NCI-H2171 treated with DMSO at 0.1 percent for 48 hours (cell line): Measurements from ENCODE around the gene OTOA.
"Not testable (repeated sequence)": the region's sequence is repeated elsewhere in the genome, so short reads cannot be mapped to it uniquely, and the experiment has no call there.

Experiments used
- DNase-seq: peaks from one replicate; lab custom pipeline; 2025; lab: John Stamatoyannopoulos, UW

Gene OTOA

DNA sequence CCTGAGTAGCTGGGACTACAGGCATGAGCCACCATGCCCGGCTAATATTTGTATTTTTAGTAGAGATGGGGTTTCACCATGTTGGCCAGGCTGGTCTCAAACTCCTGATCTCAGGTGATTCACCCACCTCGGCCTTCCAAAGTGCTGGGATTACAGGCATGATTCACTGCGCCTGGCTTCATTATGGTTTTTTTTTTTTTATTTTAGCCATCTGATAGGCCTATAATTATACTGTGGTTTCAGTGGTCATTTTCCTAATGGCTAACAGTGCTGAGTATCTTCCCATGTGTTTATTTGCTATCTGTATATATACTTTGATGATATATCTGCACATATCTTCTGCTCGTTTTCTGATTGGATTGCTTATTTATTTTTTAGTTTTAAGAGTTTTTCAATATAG, 10.7 kb downstream of the OTOA start:
- not testable (repeated sequence) for DNase-seq

DNA sequence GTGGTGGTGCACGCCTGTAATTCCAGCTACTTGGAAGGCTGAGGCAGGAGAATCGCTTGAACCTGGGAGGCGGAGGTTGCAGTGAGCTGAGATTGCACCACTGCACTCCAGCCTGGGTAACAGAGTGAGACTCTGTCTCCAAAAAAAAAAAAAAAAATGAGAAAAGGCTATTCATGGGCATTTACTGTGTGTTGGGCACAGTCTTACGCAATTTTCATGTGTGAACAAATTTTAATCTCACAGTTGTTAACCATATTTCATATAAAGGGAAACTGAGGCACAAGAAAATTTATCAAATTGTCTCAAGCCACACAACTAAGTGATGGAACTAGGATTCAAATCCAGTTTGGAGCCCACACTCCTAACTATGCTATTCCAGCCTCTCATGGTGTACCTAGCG, 16.9 kb downstream of the OTOA start:
- not testable (repeated sequence) for DNase-seq

DNA sequence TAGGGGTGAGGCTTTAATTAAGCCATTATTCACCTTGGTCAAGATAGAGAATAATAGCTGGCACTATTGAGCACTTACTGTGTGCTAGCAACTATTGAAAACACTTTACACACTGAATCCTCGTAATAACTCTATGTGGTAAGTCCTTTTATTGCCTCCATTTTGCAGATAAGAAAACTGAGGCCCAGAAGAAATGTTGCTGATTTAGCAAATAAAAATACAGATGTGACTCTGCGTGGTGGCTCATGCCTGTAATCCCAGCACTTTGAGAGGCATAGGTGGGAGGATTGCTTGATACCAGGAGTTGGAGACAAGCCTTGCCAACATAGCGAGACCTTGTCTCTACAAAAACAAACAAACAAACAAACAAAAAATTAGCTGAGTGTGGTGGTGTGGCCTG, 19.4 kb downstream of the OTOA start:
- DNase-seq: no peak

DNA sequence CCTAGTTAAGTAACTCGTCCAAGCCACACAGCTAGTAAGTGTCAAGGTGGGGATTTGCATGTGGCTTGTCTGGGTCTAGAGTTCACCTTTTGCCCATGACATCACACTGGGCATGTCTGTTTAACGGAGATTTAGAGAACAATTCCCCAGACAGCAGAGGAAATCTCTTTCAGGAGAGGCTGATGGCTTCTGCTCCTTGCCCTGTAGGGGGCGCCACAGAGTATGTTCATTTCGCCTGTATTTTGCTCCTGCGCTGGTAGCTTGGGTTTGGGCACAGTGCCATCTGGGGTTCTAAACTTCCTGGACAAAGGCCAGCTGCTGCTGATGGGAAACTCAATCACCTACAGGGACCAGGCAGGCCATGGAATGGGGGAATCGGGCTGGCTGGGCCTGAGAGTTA, 20.4 kb downstream of the OTOA start:
- DNase-seq: peak; percentile 23

DNA sequence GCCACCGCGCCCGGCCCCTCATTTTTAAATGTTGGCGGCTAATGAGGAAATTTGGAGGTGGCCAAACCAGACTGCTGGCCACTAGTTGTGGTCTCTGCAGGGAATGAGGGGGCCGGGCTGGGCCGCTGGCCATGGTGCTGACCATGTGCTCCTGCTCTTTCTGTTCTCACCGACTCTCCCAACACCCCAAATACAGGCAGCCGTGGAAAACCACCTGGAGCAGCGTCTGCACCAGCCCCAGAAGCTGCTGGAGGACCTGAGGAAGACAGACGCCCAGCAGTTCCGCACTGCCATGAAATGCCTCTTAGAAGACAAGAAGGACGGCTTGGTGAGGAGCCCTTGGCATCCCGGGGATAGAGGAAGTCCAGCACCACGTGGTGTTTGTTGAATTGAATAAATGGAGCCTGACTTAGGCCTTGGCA, 21.3 kb downstream of the OTOA start:
- no peak for DNase-seq

DNA sequence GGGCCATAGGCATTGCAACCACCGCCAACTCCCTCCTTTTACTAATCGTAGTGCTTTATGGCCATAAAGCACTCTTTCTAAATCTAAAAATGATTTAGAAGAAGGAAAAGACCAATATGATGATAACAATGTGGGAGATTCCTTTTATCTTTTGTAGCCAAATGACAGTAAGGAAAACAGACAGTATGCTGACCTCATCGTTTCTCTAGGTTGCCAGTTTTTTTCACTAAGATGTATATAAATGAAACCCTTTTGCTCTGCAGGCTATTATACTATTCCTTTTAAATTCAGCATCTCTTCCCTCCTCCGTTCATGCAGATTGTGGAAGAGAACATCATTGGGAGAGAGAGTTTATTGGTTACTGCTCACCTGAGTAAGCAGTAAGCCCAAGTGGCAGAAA, 25.3 kb downstream of the OTOA start:
- no peak for DNase-seq

DNA sequence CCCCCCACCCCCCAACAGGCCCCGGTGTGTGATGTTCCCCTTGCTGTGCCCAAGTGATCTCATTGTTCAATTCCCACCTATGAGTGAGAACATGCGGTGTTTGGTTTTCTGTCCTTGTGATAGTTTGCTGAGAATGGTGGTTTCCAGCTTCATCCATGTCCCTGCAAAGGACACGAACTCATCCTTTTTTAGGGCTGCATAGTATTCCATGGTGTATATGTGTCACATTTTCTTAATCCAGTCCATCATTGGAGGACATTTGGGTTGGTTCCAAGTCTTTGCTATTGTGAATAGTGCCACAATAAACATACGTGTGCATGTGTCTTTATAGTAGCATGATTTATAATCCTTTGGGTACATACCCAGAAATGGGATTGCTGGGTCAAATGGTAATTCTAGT, 27.2 kb downstream of the OTOA start:
- DNase-seq: not testable (repeated sequence)

DNA sequence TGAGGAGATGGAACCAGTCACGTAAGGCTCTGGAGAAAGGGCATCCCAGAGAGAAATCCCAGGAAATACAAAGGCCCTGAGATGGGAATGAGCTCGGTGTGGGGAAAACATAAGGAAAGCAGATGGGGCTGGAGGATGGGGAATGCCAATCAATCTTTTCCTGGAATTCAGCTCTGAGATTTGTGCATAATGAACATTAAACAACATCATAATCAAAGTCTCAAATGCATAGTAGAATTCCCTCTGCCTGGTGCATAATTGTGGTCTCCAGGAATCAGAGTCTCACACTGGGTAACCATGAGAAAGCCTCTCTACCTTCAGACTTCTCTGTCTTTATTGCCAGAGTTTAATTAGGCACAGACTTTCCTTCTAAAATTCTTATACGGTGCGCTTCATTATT, 30.8 kb downstream of the OTOA start:
- DNase-seq: no peak

DNA sequence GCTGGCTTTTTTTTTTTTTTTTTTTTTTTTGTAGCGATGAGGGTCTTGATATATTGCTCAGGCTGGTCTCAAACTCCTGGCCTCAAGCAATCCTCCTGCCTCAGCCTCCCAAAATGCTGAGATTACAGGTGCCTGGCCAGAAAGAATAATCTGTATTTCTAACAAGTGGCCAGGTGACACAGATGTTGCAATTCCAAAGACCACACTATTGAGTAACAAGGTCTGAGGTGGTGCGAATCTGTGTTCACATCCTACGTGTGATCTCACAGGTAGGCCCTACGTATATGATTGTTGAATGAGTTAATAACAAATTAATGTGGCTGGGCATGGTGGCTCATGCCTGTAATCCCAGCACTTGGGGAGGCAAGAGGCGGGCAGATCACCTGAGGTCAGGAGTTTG, 33.3 kb downstream of the OTOA start:
- DNase-seq: no peak

DNA sequence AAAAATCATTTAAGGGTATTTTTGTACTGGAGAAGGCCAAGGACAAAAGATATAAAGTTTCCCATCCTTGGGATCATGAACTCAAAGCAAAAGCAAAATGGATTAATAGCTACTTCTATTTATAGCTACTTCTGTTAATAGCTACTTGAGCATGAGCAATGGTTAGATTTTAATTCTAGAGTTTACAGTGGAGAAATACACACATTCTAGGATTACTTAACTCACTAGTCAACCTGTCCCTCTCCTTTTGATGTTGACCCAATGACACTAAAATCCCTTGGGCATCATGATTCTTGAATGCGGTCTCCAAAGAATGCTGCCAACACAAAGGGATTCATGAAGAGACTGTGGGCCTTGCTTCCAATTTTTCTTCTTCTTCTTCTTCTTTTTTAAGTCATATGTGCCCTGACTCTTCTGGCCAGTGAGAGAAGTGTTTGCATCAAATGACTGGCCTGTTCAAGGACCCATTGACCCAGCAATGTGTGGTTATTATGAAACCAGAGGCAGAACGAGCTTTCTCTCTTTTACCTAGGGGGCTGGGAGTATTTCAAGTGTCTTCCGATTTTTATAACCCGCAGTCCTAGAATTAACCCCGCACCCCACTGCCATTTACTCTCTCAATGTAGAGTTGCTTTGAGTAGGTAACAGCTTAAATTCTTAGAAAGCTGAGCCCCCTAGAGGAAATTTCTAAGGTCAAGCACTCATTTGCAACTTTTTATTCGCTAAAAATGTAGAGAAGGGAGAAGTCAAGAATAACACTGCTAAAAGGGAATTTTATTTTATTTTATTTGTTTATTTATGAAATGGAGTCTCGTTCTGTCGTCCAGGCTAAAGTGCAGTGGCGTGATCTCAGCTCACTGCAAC, 34.6 kb downstream of the OTOA start:
- no peak for DNase-seq

DNA sequence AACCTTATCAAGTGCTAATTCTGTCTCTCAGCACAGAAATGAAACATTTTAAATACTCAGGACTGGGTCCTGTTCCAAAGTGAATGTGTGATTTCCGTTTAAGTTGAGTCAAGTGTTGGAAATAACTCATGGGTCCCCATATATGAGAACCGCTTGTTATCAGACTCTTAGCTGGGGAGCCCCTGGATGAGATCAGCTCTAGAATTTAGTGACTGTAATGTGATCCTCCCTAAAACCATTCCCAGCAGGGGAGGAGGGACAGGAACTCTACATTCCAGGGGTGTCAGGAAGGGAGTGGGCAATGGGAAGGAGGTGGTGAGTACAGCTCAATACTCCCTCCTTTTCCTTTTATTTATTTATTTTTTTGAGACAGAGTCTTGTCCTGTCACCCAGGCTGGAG, 37.5 kb downstream of the OTOA start:
- no peak for DNase-seq

DNA sequence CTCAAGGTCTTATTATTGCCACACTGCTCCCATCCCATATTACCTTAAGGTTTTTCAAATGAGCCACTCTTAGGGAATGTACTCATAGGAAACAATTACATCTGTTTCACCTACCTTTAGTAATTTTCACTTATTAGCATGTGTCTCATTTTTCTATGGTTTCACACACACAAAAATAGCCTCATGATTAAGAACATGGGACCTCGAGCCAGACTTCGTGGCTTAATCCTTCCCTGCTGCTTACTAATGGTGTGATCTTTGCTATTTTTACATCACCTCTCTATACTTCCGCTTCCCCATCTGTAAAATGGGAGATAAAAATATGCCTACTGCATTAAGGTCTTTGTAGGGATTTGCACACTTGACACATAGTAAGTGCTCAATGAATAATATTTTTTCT, 38.5 kb downstream of the OTOA start:
- no peak for DNase-seq

DNA sequence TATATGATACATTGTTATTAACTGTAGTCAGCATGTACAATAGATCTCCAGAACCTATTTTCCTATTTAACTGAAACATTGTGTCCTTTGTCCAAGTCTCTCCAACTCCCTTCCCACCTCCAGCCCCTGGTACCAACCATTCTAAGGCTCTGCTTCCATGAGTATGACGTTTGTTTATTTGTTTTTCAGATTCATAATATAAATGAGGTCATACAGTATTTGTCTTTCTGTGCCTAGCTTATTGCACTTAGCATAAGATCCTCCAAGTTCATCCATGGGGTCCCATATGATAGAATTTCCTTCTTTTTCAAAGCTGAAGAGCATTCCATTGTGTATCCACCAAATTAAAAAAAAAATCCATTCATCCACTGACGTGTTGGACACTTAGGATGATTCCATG, 39.4 kb downstream of the OTOA start:
- DNase-seq: no peak

DNA sequence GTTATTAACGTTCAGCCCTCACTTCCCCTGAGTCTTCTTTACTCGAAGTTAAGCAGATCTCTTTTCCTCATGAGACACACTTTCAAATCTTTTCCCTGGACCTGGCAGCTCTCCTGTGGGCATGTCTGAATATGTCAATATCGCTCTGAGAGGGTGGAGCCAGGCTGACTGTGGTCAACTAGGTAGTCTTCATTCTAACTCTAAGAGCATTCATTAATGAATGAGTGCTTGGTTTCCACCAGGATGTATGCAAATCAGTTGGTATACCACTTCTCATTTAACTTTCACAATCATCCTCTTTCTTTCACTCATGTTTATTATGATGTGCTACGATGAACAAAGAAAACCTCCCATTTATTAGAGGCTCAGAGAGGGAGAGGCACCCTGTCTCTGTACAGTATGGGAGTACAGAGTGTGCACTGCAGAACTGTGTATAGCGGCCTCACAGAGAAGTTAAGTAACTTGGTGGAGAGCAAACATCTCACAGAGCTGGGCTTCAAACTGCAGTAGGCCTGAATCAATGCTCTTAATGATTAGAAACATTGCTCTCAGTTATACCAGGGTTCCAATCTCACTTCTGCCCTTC, 39.9 kb downstream of the OTOA start:
- DNase-seq: no peak

DNA sequence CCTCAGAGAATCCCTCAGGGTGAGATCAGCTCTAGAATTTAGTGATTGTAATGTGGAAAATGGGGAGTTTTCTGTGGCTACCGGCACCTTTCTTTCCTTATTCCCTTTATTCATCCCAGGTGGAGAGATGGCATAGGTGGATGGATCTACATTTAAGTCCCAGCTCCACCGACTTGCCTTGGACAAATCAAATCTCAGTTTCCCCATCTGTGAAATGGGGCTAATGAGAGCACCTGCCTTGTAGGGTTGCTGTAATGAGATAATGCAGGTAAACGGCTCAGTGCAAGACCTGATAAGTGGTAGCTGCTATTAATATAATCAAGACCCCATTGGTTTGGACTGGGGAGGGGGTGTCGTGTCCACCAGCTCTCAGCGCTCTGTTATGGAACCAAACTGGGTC, 40.5 kb downstream of the OTOA start:
- no peak for DNase-seq

DNA sequence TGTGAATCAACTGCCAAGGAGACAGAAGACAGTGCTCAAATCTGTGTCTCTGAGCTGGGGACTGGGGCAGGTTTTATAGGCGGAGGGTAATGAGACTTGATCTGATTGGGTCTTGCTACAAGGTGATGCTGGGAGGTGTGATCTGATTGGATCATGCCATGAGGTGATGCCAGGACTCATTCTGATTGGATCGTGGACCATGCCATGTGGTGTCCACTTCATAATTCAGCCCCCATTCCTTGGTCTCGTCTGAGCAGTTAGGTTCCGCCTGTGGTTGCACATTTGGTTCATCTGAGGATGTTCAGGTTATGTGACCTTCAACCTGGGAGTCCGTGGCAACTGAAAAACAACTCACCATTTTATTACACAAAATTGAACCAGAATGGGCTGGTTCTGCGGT, 41.0 kb downstream of the OTOA start:
- no peak for DNase-seq

DNA sequence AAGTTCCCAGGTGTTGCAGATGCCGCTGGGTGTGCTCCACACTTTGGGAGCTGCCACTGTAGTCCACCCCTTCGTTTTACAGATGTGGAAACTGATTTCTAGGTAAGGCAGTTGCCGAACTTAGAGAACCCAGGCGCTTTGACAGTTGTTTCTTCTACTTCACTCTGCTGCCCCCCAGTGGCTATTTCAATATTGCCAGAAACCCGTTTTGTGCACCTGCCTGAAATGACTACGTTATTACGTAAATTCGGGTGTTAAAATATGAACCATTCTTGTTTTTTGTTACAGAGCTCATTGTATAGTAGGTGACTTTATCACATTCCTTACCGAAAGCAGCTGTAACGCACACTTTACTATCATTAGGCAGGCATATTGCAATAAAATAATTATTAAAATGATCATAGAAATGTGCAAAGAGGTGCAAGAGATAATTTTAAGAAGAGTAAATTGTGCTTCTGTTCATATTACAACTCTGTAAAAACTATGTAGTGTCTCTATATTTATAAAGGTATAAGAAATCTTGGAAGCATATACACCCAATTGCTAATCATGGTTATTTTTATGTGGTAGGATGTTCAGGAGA, 44.9 kb downstream of the OTOA start:
- DNase-seq: peak; percentile 71

DNA sequence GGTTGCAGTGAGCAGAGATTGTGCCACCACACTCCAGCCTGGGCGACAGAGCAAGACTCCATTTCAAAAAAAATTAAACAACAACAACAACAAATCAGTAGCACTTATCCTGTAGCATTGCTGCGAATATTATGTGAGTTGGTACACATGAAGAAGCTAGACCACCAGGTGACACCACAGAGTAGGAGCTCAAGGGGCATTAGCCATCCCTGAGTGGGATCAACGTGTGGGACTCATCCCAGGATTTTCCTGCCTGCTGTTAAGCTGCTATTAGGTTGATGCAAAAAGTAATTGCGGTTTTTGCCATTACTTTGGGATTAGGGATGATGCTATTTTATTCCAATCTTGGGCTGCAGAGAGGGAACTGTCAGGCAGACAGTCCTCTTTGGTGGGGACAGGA, 47.2 kb downstream of the OTOA start:
- no peak for DNase-seq

DNA sequence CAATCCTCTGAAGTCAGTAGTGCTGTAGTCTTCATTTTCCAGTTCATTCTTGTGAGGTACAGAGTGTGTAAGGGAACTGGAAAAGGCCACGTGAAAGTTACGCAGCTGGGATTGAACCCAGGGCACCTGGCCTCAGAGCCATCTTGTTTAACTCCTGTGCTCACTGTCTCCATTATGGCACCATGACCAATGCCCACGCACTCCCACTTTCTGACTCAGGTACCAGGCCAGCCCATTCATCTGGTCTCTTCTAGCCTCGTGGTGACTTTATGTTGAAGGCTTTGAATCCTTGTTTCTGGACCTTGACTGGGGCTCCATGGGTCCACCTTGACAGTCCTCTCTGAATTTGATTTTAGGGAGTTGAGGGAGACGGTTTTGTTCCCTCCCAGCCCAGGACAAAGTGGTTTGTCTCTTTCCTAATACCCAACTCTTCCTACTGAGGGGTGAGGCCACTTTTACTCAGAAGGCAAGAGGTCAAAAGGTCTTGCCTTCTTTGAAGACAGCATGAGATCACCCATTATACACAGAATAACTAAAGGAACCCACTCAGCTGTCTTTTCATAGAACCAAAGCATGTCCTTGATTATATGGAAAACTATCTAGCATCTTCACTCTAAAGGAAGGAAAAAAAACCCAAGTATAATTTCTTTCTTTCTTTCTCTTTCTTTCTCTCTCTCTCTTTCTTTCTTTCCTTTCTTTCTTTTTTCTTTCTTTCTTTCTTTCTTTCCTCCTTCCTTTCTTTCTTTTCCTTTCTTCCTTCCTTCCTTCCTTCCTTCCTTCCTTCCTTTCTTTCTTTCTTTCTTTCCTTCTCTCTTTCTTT, 50.0 kb downstream of the OTOA start:
- DNase-seq: no peak

DNA sequence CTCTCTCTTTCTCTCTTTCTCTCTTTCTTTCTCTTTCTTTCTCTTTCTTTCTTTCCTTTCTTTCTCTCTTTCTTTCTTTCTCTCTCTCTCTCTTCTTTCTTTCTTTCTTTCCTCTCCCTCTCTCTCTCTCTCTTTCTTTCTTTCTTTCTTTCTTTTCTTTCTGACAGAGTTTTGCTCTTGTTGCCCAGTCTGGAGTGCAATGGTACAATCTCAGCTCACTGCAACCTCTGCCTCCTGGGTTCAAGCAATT, 50.5 kb downstream of the OTOA start:
- not testable (repeated sequence) for DNase-seq

DNA sequence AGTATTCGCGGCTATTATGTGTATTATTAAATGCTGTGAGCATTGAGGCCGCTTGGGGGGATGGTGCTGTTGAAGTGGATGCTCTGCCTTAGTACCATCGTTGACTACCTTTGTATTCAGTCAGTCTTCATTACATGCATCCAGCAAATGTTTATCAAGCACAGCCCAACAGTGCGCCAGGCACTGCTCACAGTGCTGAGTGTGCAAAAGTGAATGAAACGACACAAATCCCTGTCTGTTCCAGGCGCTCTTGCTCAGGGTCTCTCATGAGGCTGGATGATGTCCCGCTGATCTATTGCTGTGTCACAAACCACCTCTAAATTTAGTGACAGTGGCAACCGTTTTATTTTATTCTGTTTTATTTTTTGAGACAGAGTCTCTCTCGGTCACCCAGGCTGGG, 53.8 kb downstream of the OTOA start:
- DNase-seq: no peak

DNA sequence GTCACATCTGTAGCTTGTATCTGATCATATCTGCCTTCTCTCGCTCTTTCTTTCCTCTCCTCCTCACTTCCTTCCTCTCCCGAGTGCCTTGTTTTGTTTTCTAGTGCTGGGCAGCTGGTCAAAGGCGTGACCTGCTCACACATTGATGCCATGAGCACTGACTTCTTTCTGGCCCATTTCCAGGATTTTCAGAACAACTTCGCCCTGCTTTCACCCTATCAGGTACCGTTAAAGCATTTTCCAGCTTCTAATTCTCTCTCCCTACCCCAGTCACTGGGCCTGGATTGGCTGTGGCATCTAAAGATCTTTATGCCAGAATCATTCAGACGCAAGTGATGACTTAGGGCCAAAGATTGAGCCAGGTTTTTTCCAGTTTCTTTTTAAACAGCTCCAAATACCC, 55.5 kb downstream of the OTOA start:
- DNase-seq: no peak

DNA sequence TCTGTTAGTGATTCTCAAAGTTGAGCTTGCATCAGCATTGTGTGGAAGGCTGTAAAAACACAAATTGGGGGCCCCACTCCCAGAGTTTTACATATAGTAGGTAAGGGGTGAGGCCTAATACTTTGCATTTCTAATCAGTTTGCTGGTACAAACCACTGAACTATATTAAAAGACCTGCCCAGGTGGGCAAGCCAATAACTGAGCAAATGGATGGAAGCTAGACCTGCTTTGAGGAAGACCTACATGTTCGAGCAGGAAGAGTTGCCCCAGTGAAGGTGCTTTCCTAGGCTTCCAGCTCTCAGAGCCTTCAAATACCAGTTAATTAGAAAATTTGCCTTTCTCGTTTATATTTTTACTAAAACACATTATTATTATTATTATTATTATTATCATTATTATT, 56.8 kb downstream of the OTOA start:
- DNase-seq: no peak
